Fibroblast of skin of right quadriceps (primary cell): ENCODE results near the gene ZNF365.
"Not testable (repeated sequence)": the region's sequence is repeated elsewhere in the genome, so short reads cannot be mapped to it uniquely, and the experiment has no call there.

Experiments used
- DNase-seq: peaks from one replicate; pipeline ENCODE4 v3.0.0-alpha.2; 2013

Gene ZNF365

DNA sequence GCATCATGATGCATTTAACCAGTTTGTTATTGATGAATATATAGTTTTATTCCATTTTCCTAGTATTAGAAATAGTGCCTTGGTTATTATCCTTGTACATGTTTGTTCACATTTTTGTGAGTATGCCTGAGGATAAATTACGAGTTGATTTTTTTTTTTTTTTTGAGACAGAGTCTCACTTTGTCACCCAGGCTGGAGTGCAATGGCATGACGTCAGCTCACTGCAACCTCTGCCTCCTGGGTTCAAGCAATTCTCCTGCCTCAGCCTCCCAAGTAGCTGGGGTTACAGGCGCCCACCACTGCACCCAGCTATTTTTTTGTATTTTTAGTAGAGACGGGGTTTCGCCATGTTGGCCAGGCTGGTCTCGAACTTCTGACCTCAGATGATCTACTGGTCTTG is 4.7 kb downstream of the ZNF365 start:
- not testable (repeated sequence) for DNase-seq

DNA sequence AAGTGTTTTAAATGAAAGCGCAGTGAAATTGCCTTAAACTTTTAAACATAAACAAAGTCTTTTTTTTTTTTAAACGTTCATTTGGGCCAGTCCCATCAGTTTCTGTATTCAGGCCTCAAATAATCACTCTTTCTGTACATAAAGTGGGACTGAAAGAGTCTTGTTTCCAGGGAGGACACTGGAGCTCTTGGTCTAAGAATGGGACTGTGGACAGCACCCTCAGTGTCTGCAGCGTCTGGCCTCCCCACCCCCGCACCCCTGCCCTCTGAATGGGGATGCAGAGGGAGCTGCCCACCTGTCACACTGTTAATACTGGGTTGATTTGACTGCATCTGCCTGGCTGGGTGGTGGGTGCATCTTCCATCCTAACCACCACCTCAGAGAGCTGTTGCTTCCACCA is 5.2 kb downstream of the ZNF365 start:
- DNase-seq, result no peak

DNA sequence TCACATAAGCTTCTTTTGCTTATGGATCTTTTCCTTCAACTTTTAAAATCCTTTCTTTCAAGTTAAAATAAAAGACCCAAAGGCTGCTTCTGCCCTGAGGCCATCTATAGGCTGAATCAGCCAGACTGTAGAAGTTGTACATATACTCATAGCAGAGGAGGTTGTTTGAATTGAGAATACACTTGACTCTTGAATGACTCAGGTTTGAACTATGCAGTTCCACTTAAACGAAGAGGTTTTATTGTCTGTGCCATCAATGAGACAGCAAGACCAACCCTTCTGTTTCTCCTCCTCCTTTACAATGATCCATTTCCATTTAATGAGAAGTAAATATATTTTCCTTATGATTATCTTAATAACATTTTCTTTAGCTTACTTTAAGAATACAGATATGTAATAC is 5.8 kb downstream of the ZNF365 start:
- DNase-seq, result peak; percentile 79

DNA sequence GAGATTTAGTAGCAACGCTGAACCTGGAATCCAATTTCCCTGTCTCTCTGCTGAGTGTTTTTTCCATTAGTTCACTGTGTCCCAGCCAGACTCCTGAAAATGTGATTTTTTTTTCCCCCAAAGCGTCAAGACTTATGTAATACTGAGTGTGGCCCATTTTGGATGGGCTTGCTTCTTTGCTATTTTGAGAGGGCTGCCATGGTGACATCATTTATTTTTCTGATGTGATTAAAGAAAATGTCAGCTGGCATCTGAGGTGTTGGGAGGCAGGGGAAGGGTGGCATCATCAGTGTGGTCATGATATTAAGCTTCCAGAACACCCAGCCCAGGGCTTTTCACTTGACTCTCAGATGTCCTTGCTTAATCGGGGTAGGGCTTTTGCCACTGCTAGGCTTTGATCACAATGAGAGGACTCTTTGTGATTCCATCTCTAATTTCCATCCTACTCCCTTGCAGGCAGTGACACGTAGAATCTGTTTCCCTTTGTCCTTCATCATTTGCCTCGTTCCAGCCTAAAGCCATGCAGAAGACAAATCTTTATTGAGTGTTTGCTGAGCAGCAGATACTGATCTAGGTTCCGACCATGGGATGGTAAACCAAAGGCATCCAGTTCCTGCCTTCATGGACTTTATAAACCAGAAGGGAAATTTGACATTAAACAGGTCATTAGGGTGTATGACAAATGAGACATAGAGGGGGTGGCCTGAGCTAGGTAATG is 7.4 kb downstream of the ZNF365 start:
- no peak for DNase-seq

DNA sequence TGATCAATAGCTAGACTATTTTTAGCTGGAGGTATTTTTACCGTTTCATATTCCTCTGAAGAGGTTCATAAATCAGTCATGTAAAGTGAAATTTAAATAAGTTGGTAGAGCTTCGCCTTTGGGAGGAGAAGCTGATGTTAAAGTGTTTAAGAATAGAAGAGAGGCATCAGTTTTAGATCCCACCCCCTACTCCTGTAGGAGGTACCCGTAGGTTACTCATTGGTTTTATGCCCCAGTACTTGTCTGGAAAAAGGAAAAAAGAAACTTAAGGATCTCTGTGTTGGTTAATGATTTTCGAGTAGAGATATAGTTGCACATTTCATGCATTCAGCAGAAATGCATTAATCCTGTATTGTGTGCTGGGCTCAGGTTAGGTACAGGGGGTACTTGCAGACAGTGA is 8.7 kb downstream of the ZNF365 start:
- no peak for DNase-seq

DNA sequence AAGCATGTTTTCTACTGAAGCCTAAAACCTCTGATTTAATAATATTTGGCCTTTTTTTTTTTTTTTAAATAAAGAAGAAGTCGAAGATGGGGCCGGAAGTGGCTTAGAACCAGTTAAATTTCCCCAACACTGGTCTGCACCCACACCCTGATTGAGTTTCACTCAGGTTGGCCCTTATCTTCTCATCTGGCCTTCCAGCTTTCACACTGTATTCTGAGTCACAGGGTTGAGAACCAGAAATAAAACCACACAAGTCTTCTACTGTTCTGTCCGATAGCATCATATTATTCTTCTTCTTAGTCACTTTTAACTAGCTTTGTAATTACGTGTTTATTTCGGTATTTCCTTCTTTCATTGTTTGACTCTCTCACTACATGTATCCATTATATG is 9.9 kb downstream of the ZNF365 start:
- peak; percentile 75 for DNase-seq

DNA sequence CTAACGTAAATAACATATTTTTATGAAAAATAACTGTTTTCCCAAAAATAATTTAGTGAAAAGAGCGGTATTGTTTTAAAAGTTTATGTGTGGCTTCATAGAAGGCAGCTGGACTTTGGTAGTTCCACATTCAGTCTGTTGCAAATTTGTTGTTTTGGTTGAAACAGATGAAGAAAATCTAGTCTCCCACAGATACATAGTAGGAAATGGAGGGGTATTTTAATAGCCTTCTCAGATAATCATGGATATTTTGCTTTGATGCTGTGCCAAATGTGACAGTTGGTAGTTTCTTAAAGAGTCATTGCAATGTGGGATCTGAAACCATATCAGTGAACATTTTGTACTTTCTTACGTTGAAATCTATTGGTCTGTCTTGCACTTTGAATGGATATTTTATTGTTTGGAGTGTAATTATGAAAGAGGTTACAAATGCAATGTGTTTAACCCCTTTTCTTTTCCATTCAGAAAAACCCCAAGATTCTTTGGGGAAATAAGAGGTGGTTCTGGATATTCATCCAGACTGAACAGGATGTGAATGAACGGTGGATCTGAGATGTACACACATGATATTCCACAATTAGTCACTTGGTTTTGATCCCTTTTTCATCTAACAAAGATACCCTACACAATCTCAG is 10.4 kb downstream of the ZNF365 start:
- no peak for DNase-seq

DNA sequence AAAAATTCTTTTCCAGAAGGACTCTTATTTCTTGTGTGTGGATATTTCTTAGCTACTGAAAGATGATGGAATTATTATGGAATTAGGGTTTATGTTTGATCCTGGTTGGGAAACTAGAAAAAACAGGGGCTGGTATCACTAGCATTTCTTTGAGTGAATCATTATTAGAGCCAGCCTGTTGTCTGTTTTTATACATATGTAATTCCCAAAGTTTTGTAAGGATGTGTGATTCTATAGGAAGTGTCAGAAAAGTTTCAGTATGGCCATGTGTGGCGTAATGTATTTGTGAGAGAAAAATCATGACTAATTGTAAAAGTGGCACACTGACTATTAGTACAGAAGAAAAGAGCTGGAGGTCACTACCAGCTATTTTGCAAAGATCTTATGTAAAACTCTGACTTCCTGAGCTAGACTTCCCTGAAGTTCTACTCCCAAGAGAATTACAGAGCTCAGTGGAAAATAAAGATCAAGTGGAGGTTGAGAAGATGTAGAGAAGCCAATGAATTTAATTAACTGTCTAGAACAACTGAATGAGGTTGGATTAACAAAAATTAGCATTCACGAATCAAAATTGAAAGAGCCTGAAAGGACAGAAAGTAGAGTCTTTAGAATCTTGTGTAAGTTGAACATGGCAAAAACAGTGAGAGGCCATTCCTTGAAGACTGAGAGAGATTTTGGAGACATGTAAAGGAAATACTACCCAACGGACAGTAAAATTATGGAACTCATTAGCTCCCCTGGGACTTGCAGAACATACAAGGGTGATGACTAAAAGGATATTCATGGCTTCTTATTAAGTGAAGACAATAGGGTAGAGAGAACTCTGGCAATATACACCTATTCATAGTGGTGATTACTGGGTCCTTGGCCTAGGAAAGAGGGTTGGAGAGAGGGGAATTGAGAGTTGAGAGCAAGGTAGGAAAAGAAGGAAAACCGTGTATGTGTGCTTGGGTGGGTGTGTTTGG is 12.5 kb downstream of the ZNF365 start:
- DNase-seq, result peak; percentile 61

DNA sequence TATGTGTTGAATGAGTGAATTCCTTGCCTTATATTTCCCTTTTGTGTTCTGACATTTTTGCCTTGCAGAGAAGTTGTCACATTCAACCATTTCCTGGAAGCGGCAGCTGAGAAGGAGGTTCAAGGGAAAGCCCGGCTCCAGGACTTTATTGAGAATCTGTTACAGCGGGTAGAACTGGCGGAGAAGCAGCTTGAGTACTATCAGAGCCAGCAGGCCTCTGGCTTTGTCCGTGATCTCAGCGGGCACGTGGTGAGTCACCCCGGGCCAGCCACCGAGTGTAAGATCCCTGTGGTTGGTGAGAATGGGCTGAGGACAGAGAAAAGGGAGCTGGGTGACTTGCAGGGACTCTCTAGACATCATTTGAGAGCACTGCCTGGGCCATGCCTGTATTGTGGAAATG is 14.2 kb downstream of the ZNF365 start:
- no peak for DNase-seq

DNA sequence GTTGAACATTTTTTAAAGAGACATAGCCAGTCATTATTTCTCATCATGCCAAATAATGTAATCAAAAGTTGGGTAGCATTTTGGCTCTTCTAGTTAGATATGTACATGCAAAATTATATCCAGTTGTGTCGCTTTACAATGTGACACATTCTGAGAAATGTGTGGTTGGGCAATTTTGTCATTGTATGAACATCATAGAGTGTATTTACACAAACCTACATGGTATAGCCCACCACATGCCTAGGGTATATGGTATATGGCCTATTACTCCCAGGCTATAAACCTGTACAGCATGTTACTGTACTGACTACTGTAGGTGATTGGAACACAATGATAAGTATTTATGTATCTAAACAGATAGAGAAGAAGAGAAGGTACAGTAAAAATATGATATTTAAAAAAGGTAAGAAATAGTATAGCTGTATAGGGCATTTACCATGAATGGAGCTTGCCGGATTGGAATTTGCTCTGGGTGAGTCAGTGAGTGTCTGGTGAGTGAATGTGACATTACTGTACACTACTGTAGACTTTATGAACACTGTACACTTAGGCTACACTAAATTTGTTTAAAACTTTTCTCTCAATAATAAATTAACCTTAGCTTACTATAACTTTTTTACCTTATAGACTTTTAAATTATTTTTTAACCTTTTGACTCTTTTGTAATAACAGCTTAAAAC is 16.5 kb downstream of the ZNF365 start:
- DNase-seq, result peak; percentile 37

DNA sequence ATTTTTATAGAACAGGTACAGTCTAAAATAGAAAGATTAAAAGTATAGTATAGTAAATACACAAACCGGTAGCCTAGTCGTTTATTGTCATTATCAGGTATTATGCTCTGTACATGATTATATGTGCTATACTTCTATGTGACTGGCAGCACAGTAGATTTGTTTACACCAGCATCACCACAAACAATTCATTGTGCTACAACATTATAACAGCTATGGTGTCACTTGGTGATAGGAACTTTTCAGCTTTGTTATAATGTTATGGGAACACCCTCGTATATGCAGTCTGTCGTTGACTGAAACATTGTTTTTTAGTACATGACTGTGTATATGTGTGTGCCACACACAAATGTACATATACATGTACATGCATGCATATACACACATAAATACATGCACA is 19.1 kb downstream of the ZNF365 start:
- DNase-seq, result no peak

DNA sequence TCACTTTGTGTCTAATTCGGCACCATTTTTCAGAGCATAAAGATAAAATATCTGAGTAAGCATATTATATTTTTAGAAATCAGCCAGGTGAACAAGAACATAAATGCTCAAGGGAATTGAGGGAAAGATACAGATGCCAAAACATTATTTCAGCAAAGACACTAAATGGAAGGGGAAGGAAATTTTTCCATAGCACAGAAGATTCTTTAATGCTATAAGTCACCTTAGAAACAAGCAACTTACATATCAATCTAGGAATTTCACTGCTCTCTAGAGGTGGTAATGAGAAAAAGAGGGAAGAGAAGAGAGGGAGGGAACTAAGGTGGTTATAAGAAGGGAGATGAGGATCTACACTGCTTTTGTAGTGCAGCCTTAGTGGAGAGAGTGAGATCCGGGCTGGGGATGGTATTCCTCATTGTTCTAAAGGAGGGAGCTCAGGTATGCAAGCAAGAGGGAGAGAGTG is 20.4 kb downstream of the ZNF365 start:
- DNase-seq, result no peak

DNA sequence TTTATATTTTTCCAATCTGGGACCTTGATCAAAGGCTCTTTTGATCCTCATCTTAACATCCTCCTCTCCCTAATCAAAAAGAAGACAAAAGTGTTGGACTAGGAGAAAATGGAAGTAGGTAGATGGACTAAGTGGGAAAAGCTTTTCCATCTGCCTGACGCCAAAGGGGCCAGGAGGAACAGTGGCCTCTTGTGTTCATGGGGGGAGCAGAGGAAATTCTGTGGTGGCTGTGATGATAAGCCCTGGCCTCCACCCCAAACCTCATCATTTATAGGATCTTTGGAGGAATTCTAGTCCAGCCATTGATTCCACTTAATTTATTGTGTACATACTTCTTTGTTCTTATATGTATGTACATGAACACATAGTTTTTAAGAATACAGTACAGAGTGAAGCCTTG is 21.7 kb downstream of the ZNF365 start:
- DNase-seq, result no peak

DNA sequence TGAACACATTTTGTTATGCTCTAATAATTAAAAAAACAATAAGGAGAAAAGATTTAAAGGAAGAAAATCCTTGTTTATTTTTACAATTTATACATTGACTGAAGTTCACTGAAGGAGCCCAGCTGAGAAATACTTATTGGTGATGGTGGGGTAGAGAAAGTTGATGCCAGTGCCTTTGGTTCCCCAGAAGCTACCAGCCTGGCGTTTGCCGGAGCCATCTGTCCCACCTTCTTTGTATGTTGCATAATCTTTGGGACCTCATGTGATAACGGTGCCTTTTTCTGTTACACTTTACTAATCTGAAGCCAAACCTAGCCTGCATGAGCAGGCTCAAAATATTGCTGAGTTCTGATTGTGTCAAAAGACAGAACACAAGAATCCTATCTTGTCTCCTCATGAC is 22.7 kb downstream of the ZNF365 start:
- DNase-seq, result no peak

DNA sequence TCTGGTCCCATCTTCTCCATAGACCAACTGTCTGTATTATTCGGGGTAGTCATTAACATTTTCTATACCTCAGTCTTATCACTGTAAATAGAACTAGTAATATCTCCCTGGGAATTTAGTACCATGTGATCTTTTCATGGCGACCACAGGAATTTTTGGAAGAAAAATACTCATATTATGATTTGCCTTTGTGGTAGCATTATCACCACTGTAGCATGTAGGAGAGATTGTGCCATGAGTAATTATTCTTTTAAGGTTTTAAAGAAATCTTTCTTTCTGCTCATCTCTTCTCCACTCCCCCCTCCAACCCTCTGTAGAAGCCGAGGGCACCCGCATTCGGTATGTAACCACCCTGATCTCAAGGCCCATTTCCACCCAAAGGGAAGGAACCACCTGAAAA is 25.0 kb downstream of the ZNF365 start:
- peak; percentile 47 for DNase-seq

DNA sequence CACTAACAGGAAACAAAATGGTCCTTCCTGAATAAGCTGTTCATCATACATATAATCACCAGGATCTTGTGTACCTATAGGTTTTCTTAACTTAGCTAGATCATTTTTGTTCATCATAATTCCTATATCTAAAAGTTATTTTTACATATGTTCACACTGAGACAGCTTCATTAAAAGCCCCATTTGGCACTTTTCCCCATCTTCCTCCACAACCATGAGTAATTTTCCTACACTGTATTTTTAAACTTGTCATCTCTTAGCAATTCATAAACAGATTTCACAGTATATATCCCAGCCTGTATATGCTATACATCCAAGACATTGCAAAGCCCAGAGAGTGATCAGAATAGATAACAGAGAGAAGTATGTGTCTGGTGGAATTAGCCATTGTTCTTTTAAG is 28.3 kb downstream of the ZNF365 start:
- peak; percentile 34 for DNase-seq

DNA sequence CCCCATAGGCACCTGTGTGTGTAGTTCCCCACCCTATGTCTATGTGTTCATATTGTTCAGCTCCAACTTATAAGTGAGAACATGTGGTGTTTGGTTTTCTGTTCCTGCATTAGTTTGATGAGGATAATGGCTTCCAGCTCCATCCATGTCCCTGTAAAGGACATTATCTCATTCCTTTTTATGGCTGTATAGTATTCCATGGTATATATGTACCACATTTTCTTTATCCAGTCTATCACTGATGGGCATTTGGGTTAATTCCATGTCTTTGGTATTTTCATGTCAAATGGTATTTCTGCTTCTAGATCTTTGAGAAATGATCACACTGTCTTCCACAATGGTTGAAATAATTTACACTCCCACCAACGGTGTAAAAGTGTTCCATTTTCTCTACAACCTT is 36.4 kb downstream of the ZNF365 start:
- DNase-seq, result not testable (repeated sequence)

DNA sequence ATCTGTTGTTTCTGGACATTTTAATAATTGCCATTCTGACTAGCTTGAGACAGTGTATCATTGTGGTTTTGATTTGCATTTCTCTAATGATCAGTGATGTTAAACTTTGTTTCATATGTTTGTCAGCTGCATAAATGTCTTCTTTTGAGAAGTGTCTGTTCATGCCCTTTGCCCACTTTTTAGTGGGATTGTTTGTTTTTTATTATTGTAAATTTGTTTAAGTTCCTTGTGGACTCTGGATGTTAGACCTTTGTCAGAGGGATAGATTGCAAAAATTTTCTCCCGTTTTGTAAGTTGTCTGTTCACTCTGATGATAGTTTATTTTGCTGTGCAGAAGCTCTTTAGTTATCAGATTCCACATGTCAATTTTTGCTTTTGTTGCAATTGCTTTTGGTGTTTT is 36.8 kb downstream of the ZNF365 start:
- not testable (repeated sequence) for DNase-seq

DNA sequence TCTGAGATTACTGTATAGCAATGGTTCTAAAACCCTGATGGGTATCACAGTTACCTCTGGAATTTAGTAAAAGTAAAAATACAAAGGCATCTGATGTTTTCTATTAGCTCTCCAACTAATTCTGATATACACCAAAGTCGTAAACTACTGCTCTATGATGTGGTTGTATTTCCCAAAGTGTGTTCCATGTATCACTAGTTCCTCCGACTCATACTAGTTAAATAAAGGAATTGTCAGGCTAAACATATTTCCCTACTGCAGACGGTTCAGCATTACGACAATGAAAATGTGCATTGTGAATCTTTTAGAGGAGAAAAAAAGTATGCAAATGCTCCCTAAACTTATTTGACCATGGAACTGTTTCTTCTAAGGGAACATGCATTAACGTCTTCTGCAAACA is 38.9 kb downstream of the ZNF365 start:
- DNase-seq, result no peak

DNA sequence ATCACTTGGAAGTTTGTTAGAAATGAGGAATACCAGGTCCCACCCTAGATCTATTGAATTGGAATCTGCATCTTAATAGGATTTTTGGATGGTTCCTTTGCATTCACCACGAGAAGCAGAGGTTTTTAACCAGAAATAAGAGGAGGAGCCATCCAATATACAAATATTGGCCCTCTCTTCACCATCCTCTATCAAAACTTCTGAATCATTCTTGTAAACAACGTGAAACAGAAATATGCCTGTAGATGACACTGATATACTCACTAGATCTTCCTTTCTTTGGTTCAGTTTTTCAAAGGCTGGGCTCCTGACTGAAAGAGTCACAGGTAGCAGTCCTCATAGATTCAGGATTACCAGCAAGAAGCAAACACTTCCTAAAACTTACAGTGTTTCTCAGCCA is 39.5 kb downstream of the ZNF365 start:
- no peak for DNase-seq

DNA sequence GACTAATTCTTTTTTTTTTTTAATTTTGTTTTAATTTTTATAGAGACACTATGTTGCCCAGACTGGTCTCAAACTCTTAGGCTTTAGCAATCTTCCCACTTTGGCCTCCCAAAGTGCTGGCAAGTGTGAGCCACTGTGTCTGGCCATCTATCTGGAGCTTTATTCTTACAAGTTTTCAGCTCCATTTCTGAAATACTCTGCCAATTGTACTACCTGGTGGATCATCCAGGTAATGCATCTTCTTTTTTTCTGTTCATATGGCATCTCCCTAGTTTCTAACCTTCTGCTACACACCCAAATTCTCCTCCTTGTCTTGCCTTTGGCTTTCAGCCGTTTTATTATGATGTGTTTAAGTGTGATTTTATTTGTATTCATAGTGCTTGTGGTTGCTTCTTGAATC is 40.2 kb downstream of the ZNF365 start:
- no peak for DNase-seq

DNA sequence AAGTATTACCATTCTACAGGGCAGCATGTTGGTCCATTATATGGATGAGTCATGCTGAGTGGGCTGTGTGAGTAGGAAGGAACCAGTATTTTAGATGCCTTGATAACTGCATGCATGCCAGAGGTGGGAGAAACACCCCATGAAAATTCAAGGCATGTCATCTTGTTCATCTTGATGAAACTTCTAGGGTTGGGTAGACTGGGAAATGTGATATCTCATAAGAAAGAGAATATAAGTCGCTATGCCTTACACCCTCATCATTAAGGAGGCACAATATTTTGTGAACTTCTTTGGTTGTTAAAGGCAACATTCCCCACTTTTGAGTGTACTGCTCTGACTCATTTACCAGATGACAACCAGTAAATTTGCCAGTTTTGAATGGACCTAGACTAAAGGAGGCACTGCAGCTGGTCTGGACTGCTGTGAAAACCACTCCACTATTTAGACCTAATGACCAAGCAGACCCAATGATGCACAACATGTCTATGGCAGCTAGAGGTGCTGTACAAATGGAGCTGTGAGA is 48.0 kb downstream of the ZNF365 start:
- DNase-seq, result peak; percentile 83

DNA sequence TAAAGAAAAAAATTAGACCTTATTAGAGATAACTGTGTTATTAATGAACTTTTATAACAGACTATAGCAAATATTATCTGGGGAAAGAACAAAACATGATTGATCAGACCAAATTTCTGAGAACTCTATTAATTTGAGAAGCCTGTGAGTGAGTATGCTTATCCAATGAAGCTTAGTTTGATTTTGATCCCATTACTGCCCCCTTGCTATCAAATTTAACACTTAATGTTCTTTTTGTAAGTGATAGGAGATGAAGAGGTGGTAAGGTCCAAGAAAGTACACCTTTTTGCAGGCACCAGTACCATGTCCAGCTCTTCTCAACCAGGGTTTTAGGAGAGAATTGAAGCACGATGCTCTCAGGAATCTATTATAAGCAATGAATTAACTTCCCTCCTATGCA is 49.9 kb downstream of the ZNF365 start:
- DNase-seq, result no peak
